ENCODE data around the gene DOCK2.

- no peak for TF ChIP-seq CTCF (IDR thresholded peaks at IDR 0.05)
- no peak for TF ChIP-seq POLR2AphosphoS5 (IDR thresholded peaks at IDR 0.05)
- no peak for TF ChIP-seq POLR2A (IDR thresholded peaks at IDR 0.05)
- no peak for TF ChIP-seq EP300 (IDR thresholded peaks at IDR 0.05)
Observed at GRCh38 chr5:169979871-169980270, 342.8 kb downstream of the DOCK2 start.
